Measurements from ENCODE around the gene STT3B.

STT3B gene

GRCh38 chr3:31551646-31552045 lies 18.9 kb downstream of the STT3B start:
- no peak for DNase-seq (ENCODE audit: low read depth)

- no peak for DNase-seq (ENCODE audit: low read depth)
Measured at GRCh38 chr3:31552103-31552502, 19.4 kb downstream of the STT3B start.

- no peak for DNase-seq (ENCODE audit: low read depth)
Measured at GRCh38 chr3:31553258-31553657, 20.5 kb downstream of the STT3B start.

- no peak for DNase-seq (ENCODE audit: low read depth)
Measured at GRCh38 chr3:31555204-31555603, 22.5 kb downstream of the STT3B start.

- no peak for DNase-seq (ENCODE audit: low read depth)
Measured at GRCh38 chr3:31559872-31560534, 27.3 kb downstream of the STT3B start.

GRCh38 chr3:31561891-31562290 lies 29.2 kb downstream of the STT3B start:
- no peak for DNase-seq (ENCODE audit: low read depth)

- no peak for DNase-seq (ENCODE audit: low read depth)
Measured at GRCh38 chr3:31562525-31562924, 29.8 kb downstream of the STT3B start.

- DNase-seq (ENCODE audit: low read depth): no peak
Measured at GRCh38 chr3:31565288-31565687, 32.6 kb downstream of the STT3B start.

GRCh38 chr3:31567036-31567435 lies 34.3 kb downstream of the STT3B start:
- no peak for DNase-seq (ENCODE audit: low read depth)

GRCh38 chr3:31568649-31569048 lies 35.9 kb downstream of the STT3B start:
- no peak for DNase-seq (ENCODE audit: low read depth)

GRCh38 chr3:31571325-31571724 lies 38.6 kb downstream of the STT3B start:
- DNase-seq (ENCODE audit: low read depth): no peak

GRCh38 chr3:31572236-31573004 lies 39.7 kb downstream of the STT3B start:
- DNase-seq (ENCODE audit: low read depth): no peak

GRCh38 chr3:31573036-31573779 lies 40.5 kb downstream of the STT3B start:
- no peak for DNase-seq (ENCODE audit: low read depth)

GRCh38 chr3:31575448-31575847 lies 42.7 kb downstream of the STT3B start:
- no peak for DNase-seq (ENCODE audit: low read depth)

GRCh38 chr3:31576521-31576920 lies 43.8 kb downstream of the STT3B start:
- DNase-seq (ENCODE audit: low read depth): no peak

- DNase-seq (ENCODE audit: low read depth): no peak
Measured at GRCh38 chr3:31577232-31577631, 44.5 kb downstream of the STT3B start.

- DNase-seq (ENCODE audit: low read depth): no peak
Measured at GRCh38 chr3:31579828-31580227, 47.1 kb downstream of the STT3B start.

- DNase-seq (ENCODE audit: low read depth): no peak
Measured at GRCh38 chr3:31580645-31581044, 47.9 kb downstream of the STT3B start.

GRCh38 chr3:31581660-31582059 lies 48.9 kb downstream of the STT3B start:
- no peak for DNase-seq (ENCODE audit: low read depth)

GRCh38 chr3:31589228-31589627 lies 56.5 kb downstream of the STT3B start:
- DNase-seq (ENCODE audit: low read depth): no peak

- no peak for DNase-seq (ENCODE audit: low read depth)
Measured at GRCh38 chr3:31590650-31591049, 57.9 kb downstream of the STT3B start.

- no peak for DNase-seq (ENCODE audit: low read depth)
Measured at GRCh38 chr3:31592764-31593163, 60.0 kb downstream of the STT3B start.

- no peak for DNase-seq (ENCODE audit: low read depth)
Measured at GRCh38 chr3:31596176-31596575, 63.5 kb downstream of the STT3B start.

All from T follicular helper cell (primary cell).